Nephron (organoid): ENCODE measurements around the gene SLC9A9.

Experiments used
- H3K27ac Mint-ChIP-seq, 3 experiments: 2 replicates each; pipeline ENCODE4 v1.8.0; 2020; ENCODE audit warnings: mixed read lengths in 3 of 3, mild to moderate bottlenecking in 2 of 3, moderate library complexity in 1 of 3
- H3K27me3 Mint-ChIP-seq: 2 replicates; pipeline ENCODE4 v1.8.0; 2021; ENCODE audit warnings: low read depth, mild to moderate bottlenecking, moderate library complexity, mixed read lengths
- H3K36me3 Mint-ChIP-seq: 2 replicates; pipeline ENCODE4 v1.8.0; 2020; ENCODE audit warnings: low read depth, mixed read lengths
- H3K4me1 Mint-ChIP-seq: 2 replicates; pipeline ENCODE4 v1.8.0; 2020; ENCODE audit warnings: mixed read lengths
- H3K4me3 Mint-ChIP-seq, 3 experiments: 2 replicates each; pipeline ENCODE4 v1.8.0; 2020; ENCODE audit warnings: mild to moderate bottlenecking in 3 of 3, mixed read lengths in 3 of 3, moderate library complexity in 2 of 3
- H3K9me3 Mint-ChIP-seq: 2 replicates; pipeline ENCODE4 v1.8.0; 2020; ENCODE audit warnings: mixed read lengths
- CTCF ChIP-seq, 3 experiments: fragments of 200-600 bp; sonication (generic); IDR thresholded peaks; one replicate each; pipeline ENCODE4 v1.5.0; 2021; ENCODE audit warnings: antibody characterized with exemption in 3 of 3; ENCODE audit not compliant: unreplicated experiment in 3 of 3

The SLC9A9 gene

GRCh38 chr3:143465666-143466065 lies 382.6 kb downstream of the SLC9A9 start:
- Mint-ChIP-seq H3K27ac (peak overlapping the region; percentile 70 to 84 (median 78)), H3K9me3 (no peaks in the 10 kb centered on the region), H3K4me3 (no peak overlapping the region), H3K36me3 (no peaks in the 10 kb centered on the region), H3K4me1 (no peaks in the 10 kb centered on the region), H3K27me3 (no peaks in the 10 kb centered on the region)
- no peak for TF ChIP-seq CTCF (IDR thresholded peaks at IDR 0.05; ENCODE audit: unreplicated experiment in 3 of 3)

GRCh38 chr3:143464850-143465249 lies 383.4 kb downstream of the SLC9A9 start:
- Mint-ChIP-seq H3K36me3 (no peaks in the 10 kb centered on the region), H3K9me3 (no peaks in the 10 kb centered on the region), H3K27ac (peak overlapping the region; percentile 70 to 84 (median 78)), H3K4me1 (no peaks in the 10 kb centered on the region), H3K27me3 (no peaks in the 10 kb centered on the region), H3K4me3 (no peak overlapping the region)
- no peak for TF ChIP-seq CTCF (IDR thresholded peaks at IDR 0.05; ENCODE audit: unreplicated experiment in 3 of 3)

GRCh38 chr3:143455480-143455879 lies 392.8 kb downstream of the SLC9A9 start:
- no peak for TF ChIP-seq CTCF (IDR thresholded peaks at IDR 0.05; ENCODE audit: unreplicated experiment in 3 of 3)
- H3K36me3 Mint-ChIP-seq: peaks cover 4% of the 10 kb centered on the region
- H3K27ac Mint-ChIP-seq: no peak overlapping the region
- H3K9me3 Mint-ChIP-seq: peaks cover 19% of the 10 kb centered on the region
- no peaks in the 10 kb centered on the region for H3K4me1 Mint-ChIP-seq
- H3K4me3 Mint-ChIP-seq: no peak overlapping the region
- no peaks in the 10 kb centered on the region for H3K27me3 Mint-ChIP-seq

GRCh38 chr3:143450632-143451031 lies 397.6 kb downstream of the SLC9A9 start:
- TF ChIP-seq CTCF (IDR thresholded peaks at IDR 0.05; ENCODE audit: unreplicated experiment in 3 of 3): no peak
- Mint-ChIP-seq H3K9me3 (peaks cover under 1% of the 10 kb centered on the region), H3K27ac (no peak overlapping the region), H3K27me3 (no peaks in the 10 kb centered on the region), H3K36me3 (peaks cover 1% of the 10 kb centered on the region), H3K4me1 (no peaks in the 10 kb centered on the region), H3K4me3 (no peak overlapping the region)

- Mint-ChIP-seq H3K4me3 (no peak overlapping the region), H3K9me3 (no peaks in the 10 kb centered on the region), H3K27ac (no peak overlapping the region), H3K4me1 (no peaks in the 10 kb centered on the region), H3K27me3 (no peaks in the 10 kb centered on the region), H3K36me3 (no peaks in the 10 kb centered on the region)
- no peak for TF ChIP-seq CTCF (IDR thresholded peaks at IDR 0.05; ENCODE audit: unreplicated experiment in 3 of 3)
Measured at GRCh38 chr3:143447491-143447890, 400.8 kb downstream of the SLC9A9 start.

- Mint-ChIP-seq H3K4me3 (no peak overlapping the region), H3K27ac (no peak overlapping the region), H3K9me3 (no peaks in the 10 kb centered on the region), H3K36me3 (no peaks in the 10 kb centered on the region), H3K4me1 (no peaks in the 10 kb centered on the region), H3K27me3 (no peaks in the 10 kb centered on the region)
- no peak for TF ChIP-seq CTCF (IDR thresholded peaks at IDR 0.05; ENCODE audit: unreplicated experiment in 3 of 3)
Measured at GRCh38 chr3:143445118-143445517, 403.1 kb downstream of the SLC9A9 start.
